HepG2 (cell line): Measurements from ENCODE around the gene ALDH16A1. TPM values are rescaled to one million over a fixed set of nuclear protein-coding genes. Genes with fewer than 3 reads are reported as not detected.
A peak's percentile ranks its signal among the peaks of the same experiment; 100 is the strongest.

Experiments
- CEBPG ChIP-seq: IDR thresholded peaks from 2 replicates; pipeline ENCODE4 v1.6.1; 2016
- GFI1 ChIP-seq: sonication (generic); formaldehyde crosslinking; IDR thresholded peaks from 2 replicates; pipeline ENCODE4 v1.5.0; 2020; ENCODE audit warnings: missing genetic modification reagents, mild to moderate bottlenecking, borderline replicate concordance
- HNRNPL ChIP-seq: fragments of 200-400 bp; formaldehyde crosslinking; IDR thresholded peaks from 2 replicates; pipeline ENCODE4 v1.6.1; 2017; ENCODE audit warnings: mild to moderate bottlenecking, low read depth, low read length
- LCORL ChIP-seq, 2 experiments: fragments of 450-650 bp in 1 of 2; sonication (generic) in 1 of 2; formaldehyde crosslinking in 1 of 2; IDR thresholded peaks; 2 replicates each; pipeline versions ENCODE4 v1.5.0 to v1.6.1; 2017 to 2020; ENCODE audit warnings: antibody characterized with exemption in 1 of 2, missing genetic modification reagents in 1 of 2
- MTF1 ChIP-seq: sonication (generic); formaldehyde crosslinking; IDR thresholded peaks from 2 replicates; pipeline ENCODE4 v1.5.0; 2020; ENCODE audit warnings: missing genetic modification reagents
- NR2C2 ChIP-seq: sonication (generic); formaldehyde crosslinking; IDR thresholded peaks from 2 replicates; pipeline ENCODE4 v1.4.0; 2020; ENCODE audit warnings: missing genetic modification reagents, mild to moderate bottlenecking, moderate library complexity, borderline replicate concordance
- RBFOX2 ChIP-seq: fragments of 200-400 bp; formaldehyde crosslinking; IDR thresholded peaks from 2 replicates; pipeline ENCODE4 v1.6.1; 2017; ENCODE audit warnings: low read depth, mild to moderate bottlenecking, low read length
- SIX1 ChIP-seq: sonication (generic); formaldehyde crosslinking; IDR thresholded peaks from 2 replicates; pipeline ENCODE4 v1.4.0; 2020; ENCODE audit warnings: missing genetic modification reagents, borderline replicate concordance
- SPEN ChIP-seq: sonication (generic); formaldehyde crosslinking; IDR thresholded peaks from 2 replicates; pipeline ENCODE4 v1.5.1; 2020; ENCODE audit warnings: low read depth, mild to moderate bottlenecking, missing genetic modification reagents
- TCF7L2 ChIP-seq: IDR thresholded peaks from 2 replicates; pipeline ENCODE4 v1.6.1; 2011; ENCODE audit warnings: mild to moderate bottlenecking, low read depth, low read length, moderate library complexity
- ZC3H13 ChIP-seq: sonication (generic); formaldehyde crosslinking; IDR thresholded peaks from 2 replicates; pipeline ENCODE4 v1.8.1; 2023; ENCODE audit warnings: mild to moderate bottlenecking, missing genetic modification reagents, moderate library complexity
- ZNF17 ChIP-seq: sonication (generic); formaldehyde crosslinking; IDR thresholded peaks from 2 replicates; pipeline ENCODE4 v1.5.0; 2020; ENCODE audit warnings: mild to moderate bottlenecking, missing genetic modification reagents
- ZNF44 ChIP-seq: sonication (generic); formaldehyde crosslinking; IDR thresholded peaks from 2 replicates; pipeline ENCODE4 v1.5.1; 2020; ENCODE audit warnings: mild to moderate bottlenecking, missing genetic modification reagents
- ZNF746 ChIP-seq: sonication (generic); formaldehyde crosslinking; IDR thresholded peaks from 2 replicates; pipeline ENCODE4 v1.8.0; 2022; ENCODE audit warnings: mild to moderate bottlenecking, missing genetic modification reagents
- ZNF768 ChIP-seq: sonication (generic); formaldehyde crosslinking; IDR thresholded peaks from 2 replicates; pipeline ENCODE4 v1.4.0; 2020; ENCODE audit warnings: missing genetic modification reagents
- polyA plus RNA-seq, 8 experiments: library from polyadenylated mRNA; depleted of rRNA in 3 of 8; stranded (reverse) in 7 of 8; unstranded in 1 of 8; fragments of >200 nt; fragmentation: Illumina TruSeq in 4 of 8; extraction: Trizol in 4 of 8; gene quantifications; 2 replicates each; pipeline versions ENCODE4 v1.2.1 to v1.2.3, GENCODE V29; 2011 to 2016; ENCODE audit warnings: low read depth in 4 of 8, missing spikeins in 1 of 8, mixed read lengths in 1 of 8; ENCODE audit not compliant: insufficient read depth in 1 of 8
- total RNA-seq, 5 experiments: library from RNA; depleted of rRNA; stranded (reverse); fragments of >200 nt; fragmentation: Illumina TruSeq; extraction: Trizol; gene quantifications; 2 replicates each; pipeline ENCODE4 v1.2.3, GENCODE V29; 2016; ENCODE audit warnings: low read depth in 1 of 5
- TF ChIP-seq, protein P1 (sequence below): sonication (generic); formaldehyde crosslinking; IDR thresholded peaks from 2 replicates; pipeline ENCODE4 v1.8.0; 2022; ENCODE audit warnings: mild to moderate bottlenecking, missing genetic modification reagents, borderline replicate concordance
- TF ChIP-seq, protein P2 (sequence below): sonication (generic); formaldehyde crosslinking; IDR thresholded peaks from 2 replicates; pipeline ENCODE4 v1.4.0; 2020; ENCODE audit warnings: mild to moderate bottlenecking, missing genetic modification reagents
- TF ChIP-seq, protein P3 (sequence below): sonication (generic); formaldehyde crosslinking; IDR thresholded peaks from 2 replicates; pipeline ENCODE4 v1.5.0; 2020; ENCODE audit warnings: missing genetic modification reagents, mild to moderate bottlenecking, borderline replicate concordance
- TF ChIP-seq, protein P4 (sequence below): sonication (generic); formaldehyde crosslinking; IDR thresholded peaks from 2 replicates; pipeline ENCODE4 v1.4.0; 2020; ENCODE audit warnings: mild to moderate bottlenecking, missing genetic modification reagents
- TF ChIP-seq, protein P5 (sequence below): sonication (generic); formaldehyde crosslinking; IDR thresholded peaks from 2 replicates; pipeline ENCODE4 v1.8.0; 2022; ENCODE audit warnings: missing genetic modification reagents, mild to moderate bottlenecking, inconsistent platforms, borderline replicate concordance
- TF ChIP-seq, protein P6 (sequence below): sonication (generic); formaldehyde crosslinking; IDR thresholded peaks from 2 replicates; pipeline ENCODE4 v1.5.1; 2020; ENCODE audit warnings: mild to moderate bottlenecking, missing genetic modification reagents, moderate library complexity

ALDH16A1 gene
- total and polyA plus RNA-seq, 2 of the 13 experiments (the other 11 are each of a cell fraction or from before 2014, with no cell fraction given): 8.4 to 34.9 TPM

DNA sequence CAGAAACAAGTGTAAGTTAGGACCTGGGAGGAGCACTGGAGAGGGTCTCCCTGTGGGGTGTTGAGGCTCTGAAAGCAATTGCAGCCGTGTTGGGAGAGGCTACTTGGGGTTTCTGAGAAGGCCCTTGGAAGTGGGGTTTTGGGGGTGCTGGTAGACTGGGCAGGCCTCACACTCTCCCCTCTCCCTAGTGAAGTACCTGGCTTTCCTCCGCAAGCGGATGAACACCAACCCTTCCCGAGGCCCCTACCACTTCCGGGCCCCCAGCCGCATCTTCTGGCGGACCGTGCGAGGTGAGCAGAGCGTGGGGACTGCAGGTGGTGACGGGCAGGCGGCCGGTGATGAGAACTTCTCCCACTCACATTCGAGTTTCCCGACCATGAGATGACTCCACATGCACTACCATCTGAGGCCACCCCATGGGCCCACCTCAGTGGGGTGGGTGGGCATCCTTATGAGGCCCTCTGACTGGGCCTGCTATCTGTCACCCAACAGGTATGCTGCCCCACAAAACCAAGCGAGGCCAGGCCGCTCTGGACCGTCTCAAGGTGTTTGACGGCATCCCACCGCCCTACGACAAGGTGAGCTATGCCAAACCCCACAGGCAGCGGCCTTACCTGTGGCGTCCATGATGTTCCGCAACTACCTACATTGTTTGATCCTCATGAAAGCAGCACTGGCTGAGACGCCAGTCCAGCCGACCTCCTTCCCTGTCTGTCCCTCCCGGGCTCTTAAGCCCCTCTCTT is 37.4 kb downstream of the ALDH16A1 start (continued):
- TF ChIP-seq ZNF17 (CRISPR knock-in tag) (no peak), ZNF768 (CRISPR knock-in tag) (0 out of 2 replicates have a peak, but pooled peaks have one; percentile 25), GFI1 (CRISPR knock-in tag) (no peak), SIX1 (CRISPR knock-in tag) (no peak), HNRNPL (peak; percentile 31; the same call in 1 of the 2 replicates), CEBPG (CRISPR knock-in tag) (no peak), ZC3H13 (CRISPR knock-in tag) (no peak), LCORL (IDR thresholded peaks at IDR 0.05) (no peak), LCORL (CRISPR knock-in tag; IDR thresholded peaks at IDR 0.05) (no peak), ZNF44 (CRISPR knock-in tag) (no peak), RBFOX2 (peak; percentile 78), MTF1 (no peak), TCF7L2 (no peak), ZNF746 (CRISPR knock-in tag) (no peak), SPEN (CRISPR knock-in tag) (no peak), NR2C2 (no peak)
- TF ChIP-seq, protein P1, sequence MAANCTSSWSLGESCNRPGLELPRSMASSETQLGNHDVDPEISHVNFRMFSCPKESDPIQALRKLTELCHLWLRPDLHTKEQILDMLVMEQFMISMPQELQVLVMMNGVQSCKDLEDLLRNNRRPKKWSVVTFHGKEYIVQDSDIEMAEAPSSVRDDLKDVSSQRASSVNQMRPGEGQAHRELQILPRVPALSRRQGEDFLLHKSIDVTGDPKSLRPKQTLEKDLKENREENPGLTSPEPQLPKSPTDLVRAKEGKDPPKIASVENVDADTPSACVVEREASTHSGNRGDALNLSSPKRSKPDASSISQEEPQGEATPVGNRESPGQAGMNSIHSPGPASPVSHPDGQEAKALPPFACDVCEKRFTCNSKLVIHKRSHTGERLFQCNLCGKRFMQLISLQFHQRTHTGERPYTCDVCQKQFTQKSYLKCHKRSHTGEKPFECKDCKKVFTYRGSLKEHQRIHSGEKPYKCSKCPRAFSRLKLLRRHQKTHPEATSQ: no peak
- TF ChIP-seq, protein P2, sequence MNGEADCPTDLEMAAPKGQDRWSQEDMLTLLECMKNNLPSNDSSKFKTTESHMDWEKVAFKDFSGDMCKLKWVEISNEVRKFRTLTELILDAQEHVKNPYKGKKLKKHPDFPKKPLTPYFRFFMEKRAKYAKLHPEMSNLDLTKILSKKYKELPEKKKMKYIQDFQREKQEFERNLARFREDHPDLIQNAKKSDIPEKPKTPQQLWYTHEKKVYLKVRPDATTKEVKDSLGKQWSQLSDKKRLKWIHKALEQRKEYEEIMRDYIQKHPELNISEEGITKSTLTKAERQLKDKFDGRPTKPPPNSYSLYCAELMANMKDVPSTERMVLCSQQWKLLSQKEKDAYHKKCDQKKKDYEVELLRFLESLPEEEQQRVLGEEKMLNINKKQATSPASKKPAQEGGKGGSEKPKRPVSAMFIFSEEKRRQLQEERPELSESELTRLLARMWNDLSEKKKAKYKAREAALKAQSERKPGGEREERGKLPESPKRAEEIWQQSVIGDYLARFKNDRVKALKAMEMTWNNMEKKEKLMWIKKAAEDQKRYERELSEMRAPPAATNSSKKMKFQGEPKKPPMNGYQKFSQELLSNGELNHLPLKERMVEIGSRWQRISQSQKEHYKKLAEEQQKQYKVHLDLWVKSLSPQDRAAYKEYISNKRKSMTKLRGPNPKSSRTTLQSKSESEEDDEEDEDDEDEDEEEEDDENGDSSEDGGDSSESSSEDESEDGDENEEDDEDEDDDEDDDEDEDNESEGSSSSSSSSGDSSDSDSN (CRISPR knock-in tag): 0 out of 2 replicates have a peak, but pooled peaks have one; percentile 2
- TF ChIP-seq, protein P3, sequence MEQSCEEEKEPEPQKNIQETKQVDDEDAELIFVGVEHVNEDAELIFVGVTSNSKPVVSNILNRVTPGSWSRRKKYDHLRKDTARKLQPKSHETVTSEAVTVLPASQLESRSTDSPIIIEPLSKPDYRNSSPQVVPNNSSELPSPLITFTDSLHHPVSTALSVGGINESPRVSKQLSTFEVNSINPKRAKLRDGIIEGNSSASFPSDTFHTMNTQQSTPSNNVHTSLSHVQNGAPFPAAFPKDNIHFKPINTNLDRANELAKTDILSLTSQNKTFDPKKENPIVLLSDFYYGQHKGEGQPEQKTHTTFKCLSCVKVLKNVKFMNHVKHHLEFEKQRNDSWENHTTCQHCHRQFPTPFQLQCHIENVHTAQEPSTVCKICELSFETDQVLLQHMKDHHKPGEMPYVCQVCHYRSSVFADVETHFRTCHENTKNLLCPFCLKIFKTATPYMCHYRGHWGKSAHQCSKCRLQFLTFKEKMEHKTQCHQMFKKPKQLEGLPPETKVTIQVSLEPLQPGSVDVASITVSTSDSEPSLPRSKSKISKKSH (CRISPR knock-in tag): 0 out of 2 replicates have a peak, but pooled peaks have one; percentile 24
- TF ChIP-seq, protein P4, sequence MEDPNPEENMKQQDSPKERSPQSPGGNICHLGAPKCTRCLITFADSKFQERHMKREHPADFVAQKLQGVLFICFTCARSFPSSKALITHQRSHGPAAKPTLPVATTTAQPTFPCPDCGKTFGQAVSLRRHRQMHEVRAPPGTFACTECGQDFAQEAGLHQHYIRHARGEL (CRISPR knock-in tag): no peak
- TF ChIP-seq, protein P5, sequence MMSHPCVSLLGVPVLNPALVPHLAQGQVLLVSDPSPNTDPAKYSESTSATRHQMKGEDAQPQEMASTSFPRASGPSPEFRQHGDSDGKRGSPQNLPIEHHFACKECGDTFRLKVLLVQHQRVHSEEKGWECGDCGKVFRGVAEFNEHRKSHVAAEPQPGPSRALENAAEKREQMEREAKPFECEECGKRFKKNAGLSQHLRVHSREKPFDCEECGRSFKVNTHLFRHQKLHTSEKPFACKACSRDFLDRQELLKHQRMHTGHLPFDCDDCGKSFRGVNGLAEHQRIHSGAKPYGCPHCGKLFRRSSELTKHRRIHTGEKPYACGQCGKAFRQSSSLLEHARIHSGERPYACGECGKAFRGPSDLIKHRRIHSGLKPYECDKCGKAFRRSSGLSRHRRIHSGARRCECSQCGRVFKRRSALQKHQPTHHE: 0 out of 2 replicates have a peak, but pooled peaks have one; percentile 50
- TF ChIP-seq, protein P6, sequence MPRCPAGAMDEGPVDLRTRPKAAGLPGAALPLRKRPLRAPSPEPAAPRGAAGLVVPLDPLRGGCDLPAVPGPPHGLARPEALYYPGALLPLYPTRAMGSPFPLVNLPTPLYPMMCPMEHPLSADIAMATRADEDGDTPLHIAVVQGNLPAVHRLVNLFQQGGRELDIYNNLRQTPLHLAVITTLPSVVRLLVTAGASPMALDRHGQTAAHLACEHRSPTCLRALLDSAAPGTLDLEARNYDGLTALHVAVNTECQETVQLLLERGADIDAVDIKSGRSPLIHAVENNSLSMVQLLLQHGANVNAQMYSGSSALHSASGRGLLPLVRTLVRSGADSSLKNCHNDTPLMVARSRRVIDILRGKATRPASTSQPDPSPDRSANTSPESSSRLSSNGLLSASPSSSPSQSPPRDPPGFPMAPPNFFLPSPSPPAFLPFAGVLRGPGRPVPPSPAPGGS (CRISPR knock-in tag): no peak
